Breast epithelium (tissue), 4 donors: ENCODE measurements around the gene UBTD2. TPM values are rescaled to one million over a fixed set of nuclear protein-coding genes. Genes with fewer than 3 reads are reported as not detected.
A peak's percentile ranks its signal among the peaks of the same experiment; 100 is the strongest.

ENCODE experiments used
- DNase-seq, 2 donors: peaks; one replicate each; pipeline ENCODE4 v3.0.0-alpha.2; 2019; ENCODE audit warnings: low spot score in 2 of 2
- H3K27ac ChIP-seq, 2 donors: fragments of 200-600 bp; sonication (generic) in 1 of 2; one replicate each; pipeline ENCODE4 v1.5.1; 2016 to 2019; ENCODE audit warnings: mild to moderate bottlenecking in 1 of 2
- H3K27me3 ChIP-seq, 2 donors: fragments of 200-600 bp; sonication (generic) in 1 of 2; one replicate each; pipeline versions ENCODE4 v1.5.1 to v1.6.0; 2017 to 2019; ENCODE audit warnings: control low read depth in 1 of 2, mild to moderate bottlenecking in 1 of 2
- H3K36me3 ChIP-seq: fragments of 200-600 bp; one replicate; pipeline ENCODE4 v1.5.1; 2019
- H3K4me1 ChIP-seq, 2 donors: fragments of 200-600 bp; sonication (generic); one replicate each; pipeline ENCODE4 v1.5.1; 2016 to 2019; ENCODE audit warnings: control low read depth in 1 of 2
- H3K4me3 ChIP-seq, 3 donors: fragments of 200-600 bp; sonication (generic); 1 replicate in 2 of 3; 2 replicates in 1 of 3; pipeline ENCODE4 v1.5.1; 2016 to 2019; ENCODE audit warnings: mild to moderate bottlenecking in 3 of 3, moderate library complexity in 2 of 3
- H3K9me3 ChIP-seq, 2 donors: fragments of 200-600 bp; sonication (generic) in 1 of 2; one replicate each; pipeline ENCODE4 v1.5.1; 2016 to 2019; ENCODE audit warnings: control low read depth in 1 of 2
- POLR2A ChIP-seq: fragments of 450-650 bp; IDR thresholded peaks from one replicate; pipeline ENCODE4 v1.6.1; 2016; ENCODE audit warnings: antibody characterized with exemption, mild to moderate bottlenecking, moderate library complexity
- POLR2AphosphoS5 ChIP-seq, 3 donors: sonication (generic); formaldehyde crosslinking; IDR thresholded peaks; one replicate each; pipeline ENCODE4 v1.6.1; 2017; ENCODE audit warnings: antibody characterized with exemption in 3 of 3
- intact Hi-C: fragments of 100-400 bp; cut with DNase I; formaldehyde crosslinking; loops from one replicate; pipeline ENCODE4 v1.15.1; 2023; ENCODE audit warnings: low total_unique reads
- total RNA-seq, 3 donors: library from RNA; depleted of rRNA; stranded (reverse); fragments of >200 nt; gene quantifications; one replicate each; pipeline ENCODE4 v1.1.0, GENCODE V29; 2016
- TF ChIP-seq, protein P1 (sequence below), 3 donors: fragments of 450-650 bp; IDR thresholded peaks; one replicate each; pipeline ENCODE4 v1.5.1; 2016 to 2017; ENCODE audit warnings: antibody characterized with exemption in 3 of 3, mild to moderate bottlenecking in 3 of 3, moderate library complexity in 3 of 3

Gene UBTD2
- total RNA-seq, 3 donors from 2014 or later: 21.8 to 32.3 (median 27.9) TPM

DNA sequence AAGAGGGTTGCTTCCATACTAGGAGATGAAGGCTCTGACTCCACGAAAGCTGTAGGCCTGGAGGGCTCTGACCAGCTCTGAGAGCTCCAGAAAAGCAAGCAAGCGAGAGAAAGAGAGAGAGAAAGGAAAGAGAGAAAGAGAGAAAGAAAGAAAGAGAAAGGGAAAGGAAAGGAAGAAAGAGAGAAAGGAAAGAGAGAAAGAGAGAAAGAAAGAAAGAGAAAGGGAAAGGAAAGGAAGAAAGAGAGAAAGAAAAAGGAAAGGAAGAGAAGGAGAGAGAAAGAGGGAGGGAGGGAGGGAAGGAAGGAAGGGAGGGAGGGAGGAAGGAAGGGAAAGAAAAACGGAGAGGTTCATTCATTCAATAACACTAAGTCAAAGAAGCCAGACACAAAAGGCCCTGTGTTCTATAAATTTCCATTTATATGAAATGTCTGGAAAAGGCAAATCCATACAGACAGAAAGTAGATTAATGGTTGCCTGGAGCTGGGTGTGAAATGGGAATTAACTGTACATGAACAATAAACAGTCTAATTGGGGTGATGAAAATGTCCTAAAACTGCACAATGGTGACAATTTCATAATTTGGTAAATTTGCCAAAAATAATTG lies 93.8 kb downstream of the UBTD2 start:
- H3K4me1 ChIP-seq: peaks cover 0 to 3% of the 10 kb centered on the region in 2 donors
- TF ChIP-seq POLR2AphosphoS5 (IDR thresholded peaks at IDR 0.05) (no peak), POLR2A (no peak)
- TF ChIP-seq, protein P1, sequence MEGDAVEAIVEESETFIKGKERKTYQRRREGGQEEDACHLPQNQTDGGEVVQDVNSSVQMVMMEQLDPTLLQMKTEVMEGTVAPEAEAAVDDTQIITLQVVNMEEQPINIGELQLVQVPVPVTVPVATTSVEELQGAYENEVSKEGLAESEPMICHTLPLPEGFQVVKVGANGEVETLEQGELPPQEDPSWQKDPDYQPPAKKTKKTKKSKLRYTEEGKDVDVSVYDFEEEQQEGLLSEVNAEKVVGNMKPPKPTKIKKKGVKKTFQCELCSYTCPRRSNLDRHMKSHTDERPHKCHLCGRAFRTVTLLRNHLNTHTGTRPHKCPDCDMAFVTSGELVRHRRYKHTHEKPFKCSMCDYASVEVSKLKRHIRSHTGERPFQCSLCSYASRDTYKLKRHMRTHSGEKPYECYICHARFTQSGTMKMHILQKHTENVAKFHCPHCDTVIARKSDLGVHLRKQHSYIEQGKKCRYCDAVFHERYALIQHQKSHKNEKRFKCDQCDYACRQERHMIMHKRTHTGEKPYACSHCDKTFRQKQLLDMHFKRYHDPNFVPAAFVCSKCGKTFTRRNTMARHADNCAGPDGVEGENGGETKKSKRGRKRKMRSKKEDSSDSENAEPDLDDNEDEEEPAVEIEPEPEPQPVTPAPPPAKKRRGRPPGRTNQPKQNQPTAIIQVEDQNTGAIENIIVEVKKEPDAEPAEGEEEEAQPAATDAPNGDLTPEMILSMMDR (IDR thresholded peaks at IDR 0.05): no peak
- intact Hi-C loops: loop anchor here (2.0 to 10.0 kb wide), 2 partner anchors 43 to 85 kb away; no protein-coding TSS in a partner anchor

DNA sequence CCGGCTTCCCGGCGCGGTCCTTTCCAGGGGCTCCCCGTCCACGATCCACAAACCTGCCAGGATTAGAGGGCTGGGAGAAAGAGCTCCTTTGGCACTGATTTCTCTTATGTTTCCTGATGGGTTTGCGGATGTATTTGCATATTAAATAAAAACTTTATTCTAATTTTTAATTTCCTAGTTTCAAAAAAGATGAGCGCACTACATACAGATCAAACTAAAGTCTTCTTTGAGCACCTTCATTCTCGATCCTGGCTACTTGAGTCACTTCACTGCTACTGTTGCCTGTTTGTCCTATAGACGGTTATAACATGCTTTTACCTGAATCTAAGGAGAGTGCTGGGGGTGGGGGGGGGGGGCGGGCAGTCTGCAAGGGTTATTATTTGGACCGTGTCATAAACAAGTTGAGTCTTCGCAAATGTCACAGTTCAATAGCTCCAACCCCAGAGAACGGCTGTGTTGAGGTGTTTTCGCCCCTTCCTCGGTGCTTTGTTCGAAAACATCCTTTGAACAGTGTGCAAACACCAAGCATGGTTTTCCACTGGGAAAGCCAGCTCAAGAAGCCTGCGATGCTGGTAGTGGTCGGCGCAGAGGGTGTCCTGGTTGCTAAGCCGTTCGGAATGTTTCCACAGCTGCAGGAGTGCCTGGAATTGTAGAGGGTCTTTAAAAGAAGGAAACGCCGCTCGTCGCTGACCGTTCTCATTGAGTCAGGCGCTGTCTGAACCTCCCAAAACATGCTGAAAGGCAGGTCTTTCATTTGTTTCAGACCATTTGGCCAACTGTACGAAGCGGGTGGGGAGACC lies 94.5 kb downstream of the UBTD2 start:
- DNase-seq: no peak
- intact Hi-C loops: loop anchor here (10.0 kb wide), 1 partner anchor 84 kb away; no protein-coding TSS in a partner anchor

More for the DNA sequence above, 93.8 kb downstream of the UBTD2 start:
- Histone ChIP-seq H3K27me3 (no peaks in the 10 kb centered on the region), H3K9me3 (no peaks in the 10 kb centered on the region), H3K36me3 (no peaks in the 10 kb centered on the region), H3K27ac (no peak overlapping the region), H3K4me3 (no peak overlapping the region)
- DNase-seq: no peak

GRCh38 chr5:172188033-172188892 lies 95.3 kb downstream of the UBTD2 start, which contains the start of gene STK10:
Gene STK10, minus strand, starts transcription at chr5:172188224. Its CDS starts 182 bp downstream, at chr5:172188042.
- H3K4me1 ChIP-seq: peaks cover 0 to 3% of the 10 kb centered on the region in 2 donors
- intact Hi-C loops: loop anchor here (10.0 kb wide), 1 partner anchor 83 kb away; no protein-coding TSS in a partner anchor
- H3K36me3 ChIP-seq: no peaks in the 10 kb centered on the region
- H3K27me3 ChIP-seq: no peaks in the 10 kb centered on the region
- H3K9me3 ChIP-seq: no peaks in the 10 kb centered on the region
- peak within 1 kb of the TSS; percentile 77 to 79 for H3K27ac ChIP-seq
- H3K4me3 ChIP-seq: peak within 1 kb of the TSS; percentile 75 to 90 (median 81)
- TF ChIP-seq POLR2AphosphoS5 (IDR thresholded peaks at IDR 0.05) (peak; percentile 44 to 70 (median 47)), POLR2A (no peak)
- TF ChIP-seq, protein P1 (IDR thresholded peaks at IDR 0.05): peak; percentile 56 to 87 (median 84)
- DNase-seq: peak; percentile 61 to 83

More for the DNA sequence above, 94.5 kb downstream of the UBTD2 start:
- no peak for TF ChIP-seq POLR2AphosphoS5 (IDR thresholded peaks at IDR 0.05)
- TF ChIP-seq POLR2A: no peak
- TF ChIP-seq, protein P1 (IDR thresholded peaks at IDR 0.05): no peak
- H3K4me1 ChIP-seq: peaks cover 0 to 3% of the 10 kb centered on the region in 2 donors
- H3K27me3 ChIP-seq: no peaks in the 10 kb centered on the region
- no peaks in the 10 kb centered on the region for H3K36me3 ChIP-seq
- no peak overlapping the region for H3K27ac ChIP-seq
- H3K9me3 ChIP-seq: no peaks in the 10 kb centered on the region
- peak overlapping the region; percentile 75 to 90 (median 81) for H3K4me3 ChIP-seq

DNA sequence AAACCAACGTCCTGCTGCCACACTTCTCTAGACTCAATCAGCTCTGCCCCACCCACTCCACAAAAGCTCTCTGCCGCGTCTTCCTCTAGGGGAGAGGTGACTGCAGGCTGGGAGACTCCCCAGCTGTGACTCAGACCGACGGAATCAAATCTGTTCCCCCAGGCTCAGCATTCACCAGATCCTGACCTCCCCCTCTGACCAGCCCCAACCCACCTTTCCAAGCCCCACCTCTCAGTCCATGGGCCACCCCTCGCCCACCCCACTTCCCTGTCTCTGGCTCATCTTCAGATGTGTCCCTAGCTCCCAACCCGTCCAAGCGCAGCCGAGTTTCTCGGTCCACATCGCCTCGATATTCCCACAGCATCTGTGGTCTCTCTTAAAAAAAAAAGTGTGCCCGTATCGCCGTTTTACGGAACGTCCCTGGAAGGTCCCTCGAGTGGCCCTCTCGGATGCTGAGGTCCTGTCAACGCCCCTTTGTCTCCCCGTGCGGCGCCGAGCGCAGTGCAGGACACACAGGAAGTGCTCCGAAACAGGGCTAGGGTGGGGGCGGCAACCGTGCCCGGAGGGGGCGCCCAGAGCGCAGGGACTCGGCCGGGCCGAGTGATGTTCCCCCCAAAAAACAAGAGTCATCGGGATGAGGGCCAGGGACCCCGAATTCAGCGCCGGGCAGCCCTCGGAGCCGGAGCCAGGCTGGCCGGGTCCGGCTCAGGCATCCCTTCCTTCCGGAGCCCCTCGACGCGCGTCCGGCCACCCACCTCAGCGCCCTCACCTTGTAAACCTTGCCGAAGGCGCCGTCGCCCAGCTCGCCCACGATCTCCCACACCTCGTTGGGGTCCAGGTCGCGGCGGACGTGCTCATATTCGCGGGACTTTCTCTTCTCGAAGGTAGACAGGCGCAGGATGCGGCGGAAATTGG lies 96.2 kb downstream of the UBTD2 start:
- no peak for DNase-seq
- Histone ChIP-seq H3K4me3 (peak overlapping the region; percentile 75 to 90 (median 81)), H3K36me3 (no peaks in the 10 kb centered on the region), H3K9me3 (no peaks in the 10 kb centered on the region), H3K4me1 (peaks cover 0 to 3% of the 10 kb centered on the region in 2 donors), H3K27ac (peak overlapping the region; percentile 77 to 79), H3K27me3 (no peaks in the 10 kb centered on the region)
- intact Hi-C loops: loop anchor here (10.0 kb wide), 1 partner anchor 83 kb away; no protein-coding TSS in a partner anchor
- TF ChIP-seq POLR2AphosphoS5 (IDR thresholded peaks at IDR 0.05): peak in 1 of 3 donors; percentile 6
- TF ChIP-seq, protein P1 (IDR thresholded peaks at IDR 0.05): no peak
